HepG2 (cell line): ENCODE results near the gene MYL6B. TPM values are rescaled to one million over a fixed set of nuclear protein-coding genes. Genes with fewer than 3 reads are reported as not detected.
A peak's percentile ranks its signal among the peaks of the same experiment; 100 is the strongest.

Source experiments
- ATAC-seq: fragments of 200-7000 bp; cut with Tn5 transposase; 3 replicates; pipeline ENCODE4 v1.9.1; 2020; ENCODE audit warnings: mild to moderate bottlenecking, moderate library complexity
- BruUV-seq: library from RNA; stranded (reverse); fragments of 400-500 nt; replicated peaks from 2 replicates; lab custom pipeline; 2021; lab: Mats Ljungman, UMichigan
- CTCF ChIA-PET: fragments of 300-600 bp; formaldehyde crosslinking; extraction: SDS; loops from one replicate; lab custom pipeline; 2021; ENCODE audit warnings: low total read pairs, inconsistent platforms, low intra/inter-chr PET ratio; lab: Yijun Ruan, JAX
- POLR2A ChIA-PET: fragments of 350-600 bp; sonication (Branson Sonifier 250); formaldehyde crosslinking; loops from one replicate; lab custom pipeline; 2020; ENCODE audit warnings: antibody characterized with exemption, inconsistent platforms; lab: Yijun Ruan, JAX
- DNase-seq: peaks from one replicate; pipeline ENCODE4 v3.0.0-alpha.2; 2015; ENCODE audit warnings: low spot score
- FAIRE-seq: peaks from 3 replicates; lab custom pipeline; 2011; peaks lifted over from hg19 to GRCh38; lab: Jason Lieb, UNC
- H2AFZ ChIP-seq: one replicate; pipeline ENCODE4 v1.6.1; 2011; ENCODE audit warnings: low read length, inconsistent platforms
- H3K27ac ChIP-seq: fragments of 300-600 bp; 3 replicates; pipeline ENCODE4 v1.8.0; 2011; ENCODE audit warnings: mixed run types, mild to moderate bottlenecking, mixed read lengths, low read length, inconsistent platforms; ENCODE audit not compliant: insufficient read depth; ENCODE audit errors: extremely low read length
- H3K27me3 ChIP-seq, 2 experiments: fragments of 200-600 bp in 1 of 2; 2 replicates in 1 of 2; 3 replicates in 1 of 2; pipeline versions ENCODE4 v1.6.0 to v1.8.0; 2011; ENCODE audit warnings: low read length in 2 of 2, mild to moderate bottlenecking in 2 of 2, moderate library complexity in 2 of 2, inconsistent platforms in 1 of 2; ENCODE audit not compliant: insufficient read depth in 2 of 2, control insufficient read depth in 1 of 2
- H3K36me3 ChIP-seq, 2 experiments: fragments of 200-600 bp in 1 of 2; replicated peaks in 1 of 2; 2 replicates in 1 of 2; 3 replicates in 1 of 2; pipeline versions ENCODE4 v1.5.1 to v1.8.0; 2011; ENCODE audit warnings: low read length in 2 of 2, inconsistent platforms in 1 of 2; ENCODE audit not compliant: insufficient read depth in 2 of 2, control insufficient read depth in 1 of 2
- H3K4me1 ChIP-seq: 2 replicates; pipeline ENCODE4 v1.5.1; 2012; ENCODE audit warnings: low read length, inconsistent platforms; ENCODE audit not compliant: insufficient read depth
- H3K4me2 ChIP-seq: 2 replicates; pipeline ENCODE4 v1.6.0; 2011; ENCODE audit warnings: low read depth, low read length, inconsistent platforms
- H3K4me3 ChIP-seq, 3 experiments: fragments of 200-600 bp in 1 of 3; sonication (generic), shearing (Covaris generic) in 1 of 3; replicated peaks in 1 of 3; 2 replicates each; pipeline ENCODE4 v1.5.1; 2011 to 2016; ENCODE audit warnings: low read length in 3 of 3, inconsistent platforms in 2 of 3, low read depth in 2 of 3, mild to moderate bottlenecking in 2 of 3, control low read depth in 1 of 3, mixed read lengths in 1 of 3; ENCODE audit not compliant: insufficient read depth in 1 of 3
- H3K79me2 ChIP-seq: one replicate; pipeline ENCODE4 v1.6.1; 2011; ENCODE audit warnings: low read length, inconsistent platforms; ENCODE audit not compliant: insufficient read depth
- H3K9ac ChIP-seq: 2 replicates; pipeline ENCODE4 v1.6.0; 2011; ENCODE audit warnings: mild to moderate bottlenecking, low read depth, low read length, inconsistent platforms; ENCODE audit not compliant: insufficient read depth
- H3K9me3 ChIP-seq: 2 replicates; pipeline ENCODE4 v1.5.1; 2012; ENCODE audit warnings: mild to moderate bottlenecking, low read length
- H4K20me1 ChIP-seq: 2 replicates; pipeline ENCODE4 v1.6.0; 2011; ENCODE audit warnings: inconsistent platforms, mild to moderate bottlenecking, low read length, moderate library complexity; ENCODE audit not compliant: insufficient read depth
- ATM ChIP-seq: fragments of 450-650 bp; IDR thresholded peaks from 2 replicates; pipeline ENCODE4 v1.7.1; 2017; ENCODE audit warnings: mild to moderate bottlenecking, borderline replicate concordance
- FOXJ3 ChIP-seq: sonication (generic); formaldehyde crosslinking; IDR thresholded peaks from 2 replicates; pipeline ENCODE4 v1.4.0; 2020; ENCODE audit warnings: missing genetic modification reagents, mild to moderate bottlenecking, borderline replicate concordance
- HCFC1 ChIP-seq: fragments of 150-350 bp; IDR thresholded peaks from 2 replicates; pipeline ENCODE4 v1.6.1; 2014; ENCODE audit warnings: low read depth, low read length
- KLF16 ChIP-seq, 2 experiments: sonication (generic) in 1 of 2; formaldehyde crosslinking in 1 of 2; IDR thresholded peaks; 2 replicates each; pipeline versions ENCODE4 v1.6.1 to v1.8.0; 2016 to 2023; ENCODE audit warnings: missing genetic modification reagents in 2 of 2, missing compliant biosample characterization in 1 of 2
- MAFG ChIP-seq: sonication (generic); formaldehyde crosslinking; IDR thresholded peaks from 2 replicates; pipeline ENCODE4 v1.5.1; 2020; ENCODE audit warnings: mild to moderate bottlenecking, missing genetic modification reagents
- MED13 ChIP-seq: sonication (generic); formaldehyde crosslinking; IDR thresholded peaks from 2 replicates; pipeline ENCODE4 v1.5.0; 2020; ENCODE audit warnings: missing genetic modification reagents
- POLR2AphosphoS5 ChIP-seq: IDR thresholded peaks from 2 replicates; pipeline ENCODE4 v1.6.1; 2012; ENCODE audit warnings: low read depth, low read length
- REXO4 ChIP-seq: sonication (generic); formaldehyde crosslinking; IDR thresholded peaks from 2 replicates; pipeline ENCODE4 v1.8.0; 2022; ENCODE audit warnings: missing genetic modification reagents, mild to moderate bottlenecking, borderline replicate concordance
- RFX5 ChIP-seq: IDR thresholded peaks from 2 replicates; pipeline ENCODE4 v1.6.1; 2011; ENCODE audit warnings: low read depth, low read length, improper control_type of control experiment
- SRSF4 ChIP-seq: fragments of 200-400 bp; formaldehyde crosslinking; IDR thresholded peaks from one replicate; pipeline ENCODE4 v1.6.1; 2018; ENCODE audit warnings: mild to moderate bottlenecking, low read depth, low read length, moderate library complexity; ENCODE audit not compliant: poor library complexity, severe bottlenecking
- ZBTB7A ChIP-seq: sonication (generic); formaldehyde crosslinking; IDR thresholded peaks from 2 replicates; pipeline ENCODE4 v1.8.0; 2022; ENCODE audit warnings: mild to moderate bottlenecking, missing genetic modification reagents
- ZFP37 ChIP-seq: sonication (generic); formaldehyde crosslinking; IDR thresholded peaks from 2 replicates; pipeline ENCODE4 v1.4.0; 2020; ENCODE audit warnings: missing genetic modification reagents, borderline replicate concordance
- ZNF251 ChIP-seq: sonication (generic); formaldehyde crosslinking; IDR thresholded peaks from 2 replicates; pipeline ENCODE4 v1.9.0; 2021; ENCODE audit warnings: mild to moderate bottlenecking, missing genetic modification reagents
- ZNF30 ChIP-seq: sonication (generic); formaldehyde crosslinking; IDR thresholded peaks from 2 replicates; pipeline ENCODE4 v1.5.0; 2020; ENCODE audit warnings: mild to moderate bottlenecking, missing genetic modification reagents
- ZNF768 ChIP-seq: sonication (generic); formaldehyde crosslinking; IDR thresholded peaks from 2 replicates; pipeline ENCODE4 v1.4.0; 2020; ENCODE audit warnings: missing genetic modification reagents
- ZNF891 ChIP-seq: sonication (generic); formaldehyde crosslinking; IDR thresholded peaks from 2 replicates; pipeline ENCODE4 v1.5.0; 2020; ENCODE audit warnings: mild to moderate bottlenecking, missing genetic modification reagents
- WGBS: methylation state at CpG from one replicate; pipeline ENCODE4 v1.1.6; 2017; ENCODE audit warnings: low lambda C conversion rate; 5-methylcytosine and 5-hydroxymethylcytosine counted together
- in situ Hi-C: cut with HindIII; loops from 2 replicates; pipeline ENCODE4 v1.10.0; 2017; ENCODE audit warnings: low pct_unique_long_range_greater_than_20kb; ENCODE audit not compliant: extremely low pct_ligation_motif_present
- intact Hi-C: fragments of 100-400 bp; cut with micrococcal nuclease; formaldehyde crosslinking; loops from one replicate; pipeline ENCODE4 v1.10.0; 2022; ENCODE audit not compliant: unreplicated experiment
- polyA plus RNA-seq, 8 experiments: library from polyadenylated mRNA; depleted of rRNA in 3 of 8; stranded (reverse) in 7 of 8; unstranded in 1 of 8; fragments of >200 nt; fragmentation: Illumina TruSeq in 4 of 8; extraction: Trizol in 4 of 8; gene quantifications; 2 replicates each; pipeline versions ENCODE4 v1.2.1 to v1.2.3, GENCODE V29; 2011 to 2016; ENCODE audit warnings: low read depth in 4 of 8, missing spikeins in 1 of 8, mixed read lengths in 1 of 8; ENCODE audit not compliant: insufficient read depth in 1 of 8
- total RNA-seq, 5 experiments: library from RNA; depleted of rRNA; stranded (reverse); fragments of >200 nt; fragmentation: Illumina TruSeq; extraction: Trizol; gene quantifications; 2 replicates each; pipeline ENCODE4 v1.2.3, GENCODE V29; 2016; ENCODE audit warnings: low read depth in 1 of 5
- TF ChIP-seq, protein P1 (sequence below), 2 experiments: fragments of 450-650 bp in 1 of 2; sonication (generic) in 1 of 2; formaldehyde crosslinking in 1 of 2; IDR thresholded peaks; 2 replicates each; pipeline versions ENCODE4 v1.6.1 to v1.8.0; 2016 to 2022; ENCODE audit warnings: antibody characterized with exemption in 1 of 2, mild to moderate bottlenecking in 1 of 2, missing genetic modification reagents in 1 of 2

MYL6B gene
- total and polyA plus RNA-seq, 2 of the 13 experiments (the other 11 are each of a cell fraction or from before 2014, with no cell fraction given): 75.7 to 88.7 TPM

DNA sequence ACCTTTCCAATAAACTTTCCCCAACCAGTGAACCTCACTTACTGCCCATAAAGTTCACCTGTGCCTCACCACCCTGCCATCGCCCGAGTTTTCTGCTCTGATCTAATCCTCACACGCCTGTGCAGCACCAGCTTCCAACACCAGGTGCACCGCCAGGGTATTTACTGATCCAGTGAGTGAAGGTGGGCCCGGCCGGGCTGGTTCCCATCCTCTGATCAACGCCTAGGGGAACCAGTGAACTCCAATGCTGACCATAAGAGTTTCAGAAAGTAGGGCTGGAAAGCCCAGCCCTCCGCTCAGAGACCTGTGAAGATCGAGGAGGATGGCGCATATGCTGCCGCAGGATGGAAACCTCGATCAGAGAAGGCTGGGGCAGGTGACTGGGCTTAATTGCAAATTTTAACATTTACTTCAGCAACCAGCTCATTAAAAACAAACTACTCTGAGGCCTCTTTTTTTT lies 685 bp upstream of the MYL6B start:
- ATAC-seq (peak; percentile 90), FAIRE-seq (peak; percentile 76), DNase-seq (peak; percentile 80)
- H3K79me2 ChIP-seq: peaks cover 15% of the 10 kb centered on the region
- WGBS: 0% methylated on average over 10 of the region's 12 CpGs
- peaks cover 35% of the 10 kb centered on the region for H3K4me1 ChIP-seq
- 0 out of 5 replicates have a peak, but pooled peaks cover 0 to 1% of the 10 kb centered on the region in 2 experiments for H3K36me3 ChIP-seq
- intact Hi-C loops (loop anchor here (1.0 to 2.0 kb wide), 2 partner anchors 25 to 33 kb away; partner anchors contain the start of gene ZC3H10), in situ Hi-C loops (no loop called here)
- no peaks in the 10 kb centered on the region for H4K20me1 ChIP-seq
- POLR2A ChIA-PET: interaction anchor here (0.5 to 3.8 kb wide), 12 partner anchors 10 to 406 kb away, joined by 3 to 42 read pairs (median 5); partner anchors contain the start of genes CNPY2, ESYT1, PA2G4 and RNF41
- no peaks in the 10 kb centered on the region; a peak in 1 of 5 replicates for H3K27me3 ChIP-seq
- peak overlapping the region; percentile 92 for H3K4me2 ChIP-seq
- CTCF ChIA-PET: interaction anchor here (0.9 to 1.6 kb wide), 2 partner anchors 26 to 38 kb away, joined by 3 to 5 read pairs; no protein-coding TSS in a partner anchor
- H3K9ac ChIP-seq: peak overlapping the region; percentile 76
- peak overlapping the region; percentile 89 for H3K27ac ChIP-seq
- BruUV-seq: TSS peak; percentile 81
- H2AFZ ChIP-seq: peak overlapping the region; percentile 57
- H3K9me3 ChIP-seq: no peaks in the 10 kb centered on the region
- H3K4me3 ChIP-seq: peak overlapping the region; percentile 79 to 86 (median 82)
- TF ChIP-seq, protein P1, sequence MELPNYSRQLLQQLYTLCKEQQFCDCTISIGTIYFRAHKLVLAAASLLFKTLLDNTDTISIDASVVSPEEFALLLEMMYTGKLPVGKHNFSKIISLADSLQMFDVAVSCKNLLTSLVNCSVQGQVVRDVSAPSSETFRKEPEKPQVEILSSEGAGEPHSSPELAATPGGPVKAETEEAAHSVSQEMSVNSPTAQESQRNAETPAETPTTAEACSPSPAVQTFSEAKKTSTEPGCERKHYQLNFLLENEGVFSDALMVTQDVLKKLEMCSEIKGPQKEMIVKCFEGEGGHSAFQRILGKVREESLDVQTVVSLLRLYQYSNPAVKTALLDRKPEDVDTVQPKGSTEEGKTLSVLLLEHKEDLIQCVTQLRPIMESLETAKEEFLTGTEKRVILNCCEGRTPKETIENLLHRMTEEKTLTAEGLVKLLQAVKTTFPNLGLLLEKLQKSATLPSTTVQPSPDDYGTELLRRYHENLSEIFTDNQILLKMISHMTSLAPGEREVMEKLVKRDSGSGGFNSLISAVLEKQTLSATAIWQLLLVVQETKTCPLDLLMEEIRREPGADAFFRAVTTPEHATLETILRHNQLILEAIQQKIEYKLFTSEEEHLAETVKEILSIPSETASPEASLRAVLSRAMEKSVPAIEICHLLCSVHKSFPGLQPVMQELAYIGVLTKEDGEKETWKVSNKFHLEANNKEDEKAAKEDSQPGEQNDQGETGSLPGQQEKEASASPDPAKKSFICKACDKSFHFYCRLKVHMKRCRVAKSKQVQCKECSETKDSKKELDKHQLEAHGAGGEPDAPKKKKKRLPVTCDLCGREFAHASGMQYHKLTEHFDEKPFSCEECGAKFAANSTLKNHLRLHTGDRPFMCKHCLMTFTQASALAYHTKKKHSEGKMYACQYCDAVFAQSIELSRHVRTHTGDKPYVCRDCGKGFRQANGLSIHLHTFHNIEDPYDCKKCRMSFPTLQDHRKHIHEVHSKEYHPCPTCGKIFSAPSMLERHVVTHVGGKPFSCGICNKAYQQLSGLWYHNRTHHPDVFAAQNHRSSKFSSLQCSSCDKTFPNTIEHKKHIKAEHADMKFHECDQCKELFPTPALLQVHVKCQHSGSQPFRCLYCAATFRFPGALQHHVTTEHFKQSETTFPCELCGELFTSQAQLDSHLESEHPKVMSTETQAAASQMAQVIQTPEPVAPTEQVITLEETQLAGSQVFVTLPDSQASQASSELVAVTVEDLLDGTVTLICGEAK (IDR thresholded peaks at IDR 0.05): no peak
- TF ChIP-seq, protein P1 (CRISPR knock-in tag; IDR thresholded peaks at IDR 0.05): no peak
- TF ChIP-seq POLR2AphosphoS5 (peak; percentile 58; the same call in 1 of the 2 replicates), KLF16 (CRISPR knock-in tag; IDR thresholded peaks at IDR 0.05) (no peak), FOXJ3 (CRISPR knock-in tag) (0 out of 2 replicates have a peak, but pooled peaks have one; percentile 2), ZFP37 (0 out of 2 replicates have a peak, but pooled peaks have one; percentile 40), SRSF4 (no peak), ZNF891 (CRISPR knock-in tag) (no peak), MED13 (CRISPR knock-in tag) (no peak), REXO4 (CRISPR knock-in tag) (no peak), ZBTB7A (no peak), ZNF768 (0 out of 2 replicates have a peak, but pooled peaks have one; percentile 17), MAFG (CRISPR knock-in tag) (no peak), ZNF30 (no peak), HCFC1 (no peak), RFX5 (no peak), ATM (no peak), ZNF251 (CRISPR knock-in tag) (no peak)
